H9 (cell line): ENCODE results near the gene SEC61A2. TPM values are rescaled to one million over a fixed set of nuclear protein-coding genes. Genes with fewer than 3 reads are reported as not detected.
"Not testable (repeated sequence)": the region's sequence is repeated elsewhere in the genome, so short reads cannot be mapped to it uniquely, and the experiment has no call there.

Experiments used
- DNase-seq: peaks from one replicate; pipeline ENCODE4 v3.0.0-alpha.2; 2017
- H2AFZ ChIP-seq: one replicate; pipeline ENCODE4 v1.6.1; 2013; ENCODE audit warnings: mild to moderate bottlenecking, low read length, control low read depth, moderate library complexity
- H2AK5ac ChIP-seq: 2 replicates; pipeline ENCODE4 v1.6.1; 2013; ENCODE audit warnings: low read length, control low read depth, mixed read lengths; ENCODE audit not compliant: insufficient read length
- H2BK120ac ChIP-seq: one replicate; pipeline ENCODE4 v1.6.1; 2013; ENCODE audit warnings: low read depth, mild to moderate bottlenecking, low read length, control low read depth, inconsistent platforms; ENCODE audit not compliant: poor library complexity, severe bottlenecking
- H2BK12ac ChIP-seq: 2 replicates; pipeline ENCODE4 v1.6.1; 2013; ENCODE audit warnings: low read length, control low read depth, mixed read lengths, low read depth; ENCODE audit not compliant: insufficient read length
- H2BK15ac ChIP-seq: 2 replicates; pipeline ENCODE4 v1.6.1; 2013; ENCODE audit warnings: low read depth, low read length, control low read depth
- H2BK20ac ChIP-seq: one replicate; pipeline ENCODE4 v1.6.1; 2013; ENCODE audit warnings: low read depth, mild to moderate bottlenecking, low read length, control low read depth, inconsistent platforms; ENCODE audit not compliant: poor library complexity, severe bottlenecking
- H2BK5ac ChIP-seq: 2 replicates; pipeline ENCODE4 v1.6.1; 2013; ENCODE audit warnings: low read length, control low read depth, mixed read lengths; ENCODE audit not compliant: insufficient read length
- H3K14ac ChIP-seq: 2 replicates; pipeline ENCODE4 v1.6.1; 2013; ENCODE audit warnings: low read length, control low read depth; ENCODE audit not compliant: insufficient read depth
- H3K18ac ChIP-seq: 2 replicates; pipeline ENCODE4 v1.6.1; 2013; ENCODE audit warnings: low read depth, mild to moderate bottlenecking, mixed read lengths, low read length, control low read depth; ENCODE audit not compliant: insufficient read length
- H3K23ac ChIP-seq: 2 replicates; pipeline ENCODE4 v1.6.1; 2013; ENCODE audit warnings: low read length, control low read depth, mixed read lengths, low read depth; ENCODE audit not compliant: insufficient read length
- H3K23me2 ChIP-seq: 2 replicates; pipeline ENCODE4 v1.6.1; 2013; ENCODE audit warnings: low read depth, mild to moderate bottlenecking, mixed read lengths, low read length, control low read depth; ENCODE audit not compliant: insufficient read length, poor library complexity, severe bottlenecking
- H3K27ac ChIP-seq: 2 replicates; pipeline ENCODE4 v1.5.1; 2013; ENCODE audit warnings: low read length, control low read depth, mixed read lengths, low read depth; ENCODE audit not compliant: insufficient read length
- H3K27me3 ChIP-seq: 2 replicates; pipeline ENCODE4 v1.6.1; 2013; ENCODE audit warnings: low read length, control low read depth, inconsistent platforms; ENCODE audit not compliant: insufficient read depth
- H3K4ac ChIP-seq: 2 replicates; pipeline ENCODE4 v1.6.1; 2013; ENCODE audit warnings: low read depth, mild to moderate bottlenecking, control low read depth, inconsistent platforms, low read length, moderate library complexity
- H3K4me1 ChIP-seq: 2 replicates; pipeline ENCODE4 v1.6.1; 2013; ENCODE audit warnings: low read length, control low read depth, inconsistent platforms; ENCODE audit not compliant: insufficient read depth
- H3K4me2 ChIP-seq: 2 replicates; pipeline ENCODE4 v1.6.1; 2013; ENCODE audit warnings: low read length, control low read depth, mixed read lengths; ENCODE audit not compliant: insufficient read length, insufficient read depth
- H3K56ac ChIP-seq: 2 replicates; pipeline ENCODE4 v1.6.1; 2013; ENCODE audit warnings: low read depth, mild to moderate bottlenecking, mixed read lengths, low read length, control low read depth; ENCODE audit not compliant: insufficient read length
- H3K79me1 ChIP-seq: 2 replicates; pipeline ENCODE4 v1.6.1; 2013; ENCODE audit warnings: low read depth, mild to moderate bottlenecking, moderate library complexity, low read length, control low read depth, inconsistent platforms; ENCODE audit not compliant: insufficient read depth, poor library complexity, severe bottlenecking
- H3K79me2 ChIP-seq: 2 replicates; pipeline ENCODE4 v1.6.1; 2013; ENCODE audit warnings: low read length, control low read depth, inconsistent platforms; ENCODE audit not compliant: insufficient read depth
- H3K9ac ChIP-seq: 2 replicates; pipeline ENCODE4 v1.6.1; 2013; ENCODE audit warnings: low read length, control low read depth, mixed read lengths; ENCODE audit not compliant: insufficient read length; ENCODE audit errors: extremely low read depth
- H3K9me3 ChIP-seq: one replicate; pipeline ENCODE4 v1.6.1; 2013; ENCODE audit warnings: low read depth, low read length, inconsistent platforms; ENCODE audit not compliant: control insufficient read depth
- H3T11ph ChIP-seq: one replicate; pipeline ENCODE4 v1.6.1; 2013; ENCODE audit warnings: mild to moderate bottlenecking, low read length, control low read depth, inconsistent platforms
- H4K20me1 ChIP-seq: one replicate; pipeline ENCODE4 v1.6.1; 2013; ENCODE audit not compliant: control insufficient read depth, insufficient read length, insufficient read depth
- H4K5ac ChIP-seq: 2 replicates; pipeline ENCODE4 v1.6.1; 2013; ENCODE audit warnings: low read depth, mild to moderate bottlenecking, mixed read lengths, low read length, control low read depth; ENCODE audit not compliant: insufficient read length
- H4K8ac ChIP-seq: replicated peaks from 2 replicates; pipeline ENCODE4 v1.6.1; 2013; ENCODE audit warnings: low read length, control low read depth, mixed read lengths, low read depth; ENCODE audit not compliant: insufficient read length
- H4K91ac ChIP-seq: 2 replicates; pipeline ENCODE4 v1.6.1; 2013; ENCODE audit warnings: low read depth, mild to moderate bottlenecking, moderate library complexity, mixed read lengths, low read length, control low read depth; ENCODE audit not compliant: insufficient read length
- H3K27ac Mint-ChIP-seq, 3 experiments: 2 replicates in 2 of 3; 3 replicates in 1 of 3; pipeline ENCODE4 v1.8.0; 2020 to 2021; ENCODE audit warnings: mixed read lengths in 3 of 3, mild to moderate bottlenecking in 1 of 3, moderate library complexity in 1 of 3
- H3K27me3 Mint-ChIP-seq: 2 replicates; pipeline ENCODE4 v1.8.0; 2021; ENCODE audit warnings: low read depth, mild to moderate bottlenecking, moderate library complexity, mixed read lengths
- H3K36me3 Mint-ChIP-seq, 3 experiments: 2 replicates in 2 of 3; 3 replicates in 1 of 3; pipeline ENCODE4 v1.8.0; 2020 to 2021; ENCODE audit warnings: low read depth in 3 of 3, mixed read lengths in 3 of 3; ENCODE audit not compliant: insufficient read depth in 1 of 3
- H3K4me1 Mint-ChIP-seq, 2 experiments: 2 replicates each; pipeline ENCODE4 v1.8.0; 2020; ENCODE audit warnings: mixed read lengths in 2 of 2
- H3K4me3 Mint-ChIP-seq, 2 experiments: 2 replicates in 1 of 2; 3 replicates in 1 of 2; pipeline ENCODE4 v1.8.0; 2020 to 2021; ENCODE audit warnings: mild to moderate bottlenecking in 2 of 2, mixed read lengths in 2 of 2, moderate library complexity in 1 of 2
- H3K9me3 Mint-ChIP-seq, 2 experiments: 2 replicates in 1 of 2; 3 replicates in 1 of 2; pipeline ENCODE4 v1.8.0; 2020; ENCODE audit warnings: mild to moderate bottlenecking in 2 of 2, mixed read lengths in 2 of 2, moderate library complexity in 1 of 2
- CTCF ChIP-seq: fragments of 200-600 bp; sonication (generic); conservative IDR thresholded peaks from 3 replicates; pipeline ENCODE4 v1.8.0; 2021; ENCODE audit warnings: antibody characterized with exemption, mild to moderate bottlenecking
- WGBS: extraction: QIAGEN DNeasy Blood & Tissue Kit; methylation state at CpG from one replicate; pipeline ENCODE4 v1.1.7; 2013; ENCODE audit warnings: missing lambda C conversion rate, low lambda C conversion rate, mixed read lengths; ENCODE audit not compliant: insufficient read length; ENCODE audit errors: extremely low coverage; 5-methylcytosine and 5-hydroxymethylcytosine counted together
- total RNA-seq: library from RNA; stranded (reverse); gene quantifications from 2 replicates; pipeline ENCODE4 v1.2.1, GENCODE V29; 2021

The SEC61A2 gene
- total RNA-seq, 1 experiment from 2014 or later = 13.9 TPM

GRCh38 chr10:12165999-12166775, 36.7 kb downstream of the SEC61A2 start:
- no peak overlapping the region for H3T11ph ChIP-seq

DNA sequence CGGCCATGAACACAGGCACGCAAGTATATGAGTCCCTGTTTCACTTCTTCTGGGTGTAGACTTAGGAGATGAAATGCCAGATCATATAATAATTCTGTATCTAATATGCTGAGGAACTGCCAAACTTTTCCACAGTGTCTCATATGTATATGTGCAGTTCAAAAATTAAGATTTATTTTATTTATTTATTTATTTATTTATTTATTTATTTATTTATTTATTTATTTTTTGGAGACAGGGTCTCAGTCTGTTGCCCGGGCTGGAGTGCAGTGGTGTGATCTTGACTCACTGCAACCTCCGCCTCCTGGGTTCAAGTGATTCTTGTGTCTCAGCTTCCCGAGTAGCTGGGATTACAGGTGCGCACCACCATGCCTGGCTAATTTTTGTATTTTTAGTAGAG, 42.0 kb downstream of the SEC61A2 start:
- not testable (repeated sequence) for H2BK15ac ChIP-seq, H3K27ac ChIP-seq, H3K27me3 ChIP-seq, H3K4me1 Mint-ChIP-seq, H3K9me3 ChIP-seq, H3K27me3 Mint-ChIP-seq, H3K18ac ChIP-seq, H4K20me1 ChIP-seq, H2BK120ac ChIP-seq, H3K9ac ChIP-seq, H4K8ac ChIP-seq, H3K79me2 ChIP-seq, H3K23ac ChIP-seq, H3K56ac ChIP-seq, H3K4ac ChIP-seq, H3K4me3 Mint-ChIP-seq, H4K91ac ChIP-seq, H2AFZ ChIP-seq, H3K9me3 Mint-ChIP-seq, H2BK12ac ChIP-seq, H3K23me2 ChIP-seq, H3K4me1 ChIP-seq, H3K4me2 ChIP-seq, H4K5ac ChIP-seq, H2BK20ac ChIP-seq, H3K14ac ChIP-seq, H2BK5ac ChIP-seq, H3K79me1 ChIP-seq, DNase-seq, H3T11ph ChIP-seq, H2AK5ac ChIP-seq, H3K27ac Mint-ChIP-seq
- peaks cover 30 to 81% (median 56%) of the 10 kb centered on the region in 3 experiments for H3K36me3 Mint-ChIP-seq
- WGBS = no CpG with 5 or more reads among the region's 6 CpGs

More at GRCh38 chr10:12165999-12166775, 36.7 kb downstream of the SEC61A2 start:
- no peak for DNase-seq
- H3K4me1 Mint-ChIP-seq = no peaks in the 10 kb centered on the region
- H3K9me3 Mint-ChIP-seq = no peaks in the 10 kb centered on the region
- Histone ChIP-seq H3K79me2 (no peaks in the 10 kb centered on the region), H2BK5ac (no peak overlapping the region), H3K27me3 (no peaks in the 10 kb centered on the region), H3K18ac (no peak overlapping the region), H3K79me1 (no peaks in the 10 kb centered on the region), H3K56ac (no peak overlapping the region), H3K4me2 (no peak overlapping the region), H3K23ac (no peak overlapping the region), H4K8ac (no peak overlapping the region), H2BK120ac (no peak overlapping the region), H4K20me1 (no peaks in the 10 kb centered on the region), H3K4me1 (no peaks in the 10 kb centered on the region), H3K27ac (no peak overlapping the region), H2BK15ac (no peak overlapping the region), H3K14ac (no peak overlapping the region), H4K91ac (no peak overlapping the region), H4K5ac (no peak overlapping the region), H3K9ac (no peak overlapping the region), H3K23me2 (no peaks in the 10 kb centered on the region), H3K9me3 (no peaks in the 10 kb centered on the region), H3K4ac (no peak overlapping the region), H2BK20ac (no peak overlapping the region), H2AK5ac (no peak overlapping the region), H2AFZ (no peak overlapping the region), H2BK12ac (no peak overlapping the region)
- H3K27me3 Mint-ChIP-seq = no peaks in the 10 kb centered on the region
- H3K27ac Mint-ChIP-seq = no peak overlapping the region
- WGBS = no CpG with 5 or more reads among the region's 6 CpGs
- H3K36me3 Mint-ChIP-seq = peaks cover 9 to 82% (median 54%) of the 10 kb centered on the region in 3 experiments; a peak in 6 of 7 replicates
- no peak overlapping the region for H3K4me3 Mint-ChIP-seq
- TF ChIP-seq CTCF = no peak
